ENCODE measurements around the gene PCOLCE2.

PCOLCE2 gene

GRCh38 chr3:142815803-142816202, 73.1 kb downstream of the PCOLCE2 start:
- H3K4me1 ChIP-seq (ENCODE audit: low read length): no peaks in the 10 kb centered on the region
- no peak overlapping the region for H3K4me2 ChIP-seq (ENCODE audit: low read length)
- H2AFZ ChIP-seq (ENCODE audit: low read depth, low read length): no peak overlapping the region
- no peaks in the 10 kb centered on the region for H3K9me3 ChIP-seq (ENCODE audit: insufficient read depth, low read length)
- H4K20me1 ChIP-seq (ENCODE audit: insufficient read depth, low read length): no peaks in the 10 kb centered on the region
- no peaks in the 10 kb centered on the region for H3K79me2 ChIP-seq (ENCODE audit: low read length)
- H3K4me3 ChIP-seq (ENCODE audit: low read length): no peak overlapping the region
- no peak for TF ChIP-seq CTCF (IDR thresholded peaks at IDR 0.05; ENCODE audit: low read depth, low read length)
- TF ChIP-seq EZH2phosphoT487 (IDR thresholded peaks at IDR 0.05; ENCODE audit: low read depth): no peak
- no peaks in the 10 kb centered on the region; the same call in 1 of the 2 replicates for H3K27me3 ChIP-seq (ENCODE audit: low read depth, low read length)
- no peak overlapping the region for H3K27ac ChIP-seq (ENCODE audit: low read length)
- no peak overlapping the region for H3K9ac ChIP-seq (ENCODE audit: low read length)
- H3K36me3 ChIP-seq (replicated peaks; ENCODE audit: low read depth, low read length): no peaks in the 10 kb centered on the region

- Histone ChIP-seq H2AFZ (ENCODE audit: low read depth, low read length) (no peak overlapping the region), H4K20me1 (ENCODE audit: insufficient read depth, low read length) (no peaks in the 10 kb centered on the region), H3K9ac (ENCODE audit: low read length) (no peak overlapping the region), H3K36me3 (replicated peaks; ENCODE audit: low read depth, low read length) (no peaks in the 10 kb centered on the region), H3K4me2 (ENCODE audit: low read length) (no peak overlapping the region), H3K4me1 (ENCODE audit: low read length) (no peaks in the 10 kb centered on the region), H3K79me2 (ENCODE audit: low read length) (no peaks in the 10 kb centered on the region), H3K4me3 (ENCODE audit: low read length) (no peak overlapping the region), H3K27me3 (ENCODE audit: low read depth, low read length) (no peaks in the 10 kb centered on the region), H3K27ac (ENCODE audit: low read length) (no peak overlapping the region), H3K9me3 (ENCODE audit: insufficient read depth, low read length) (no peaks in the 10 kb centered on the region)
- no peak for TF ChIP-seq EZH2phosphoT487 (IDR thresholded peaks at IDR 0.05; ENCODE audit: low read depth)
- TF ChIP-seq CTCF (IDR thresholded peaks at IDR 0.05; ENCODE audit: low read depth, low read length): no peak
These were observed 79.6 kb downstream of the PCOLCE2 start for GRCh38 chr3:142809259-142809658.

GRCh38 chr3:142808103-142808917, 80.6 kb downstream of the PCOLCE2 start:
- H3K9ac ChIP-seq (ENCODE audit: low read length): no peak overlapping the region
- H3K27me3 ChIP-seq (ENCODE audit: low read depth, low read length): no peaks in the 10 kb centered on the region
- no peaks in the 10 kb centered on the region for H4K20me1 ChIP-seq (ENCODE audit: insufficient read depth, low read length)
- no peaks in the 10 kb centered on the region for H3K36me3 ChIP-seq (replicated peaks; ENCODE audit: low read depth, low read length)
- H3K4me3 ChIP-seq (ENCODE audit: low read length): no peak overlapping the region
- no peak overlapping the region for H3K27ac ChIP-seq (ENCODE audit: low read length)
- H3K79me2 ChIP-seq (ENCODE audit: low read length): no peaks in the 10 kb centered on the region
- TF ChIP-seq EZH2phosphoT487 (IDR thresholded peaks at IDR 0.05; ENCODE audit: low read depth): no peak
- no peak for TF ChIP-seq CTCF (IDR thresholded peaks at IDR 0.05; ENCODE audit: low read depth, low read length)
- H2AFZ ChIP-seq (ENCODE audit: low read depth, low read length): no peak overlapping the region
- H3K4me2 ChIP-seq (ENCODE audit: low read length): no peak overlapping the region
- H3K4me1 ChIP-seq (ENCODE audit: low read length): no peaks in the 10 kb centered on the region
- no peaks in the 10 kb centered on the region for H3K9me3 ChIP-seq (ENCODE audit: insufficient read depth, low read length)

GRCh38 chr3:142802891-142803290, 86.0 kb downstream of the PCOLCE2 start:
- no peaks in the 10 kb centered on the region for H4K20me1 ChIP-seq (ENCODE audit: insufficient read depth, low read length)
- TF ChIP-seq EZH2phosphoT487 (IDR thresholded peaks at IDR 0.05; ENCODE audit: low read depth) (no peak), CTCF (IDR thresholded peaks at IDR 0.05; ENCODE audit: low read depth, low read length) (no peak)
- H3K79me2 ChIP-seq (ENCODE audit: low read length): no peaks in the 10 kb centered on the region
- H2AFZ ChIP-seq (ENCODE audit: low read depth, low read length): no peak overlapping the region
- no peak overlapping the region for H3K4me3 ChIP-seq (ENCODE audit: low read length)
- no peaks in the 10 kb centered on the region for H3K27me3 ChIP-seq (ENCODE audit: low read depth, low read length)
- no peaks in the 10 kb centered on the region for H3K36me3 ChIP-seq (replicated peaks; ENCODE audit: low read depth, low read length)
- no peak overlapping the region for H3K9ac ChIP-seq (ENCODE audit: low read length)
- no peak overlapping the region for H3K27ac ChIP-seq (ENCODE audit: low read length)
- H3K4me2 ChIP-seq (ENCODE audit: low read length): no peak overlapping the region
- no peaks in the 10 kb centered on the region for H3K9me3 ChIP-seq (ENCODE audit: insufficient read depth, low read length)
- H3K4me1 ChIP-seq (ENCODE audit: low read length): no peaks in the 10 kb centered on the region

Data from OCI-LY3 (cell line).